M059J (cell line): ENCODE measurements around the gene CERS6. TPM values are rescaled to one million over a fixed set of nuclear protein-coding genes. Genes with fewer than 3 reads are reported as not detected.

Experiments
- DNase-seq: peaks from one replicate; pipeline ENCODE4 v3.0.0-alpha.2; 2012; ENCODE audit warnings: low read depth
- total RNA-seq: library from RNA; depleted of rRNA; stranded (reverse); fragments of >200 nt; shearing (Covaris generic); gene quantifications from 2 replicates; pipeline ENCODE4 v1.2.3, GENCODE V29; 2014

CERS6 gene
- total RNA-seq, 1 experiment from 2014 or later: 22.8 TPM

GRCh38 chr2:168601741-168602140 is 145.7 kb downstream of the CERS6 start:
- DNase-seq: no peak

GRCh38 chr2:168602379-168602778 is 146.3 kb downstream of the CERS6 start:
- DNase-seq: no peak

- no peak for DNase-seq
Observed at GRCh38 chr2:168602846-168603401, 146.9 kb downstream of the CERS6 start.

- no peak for DNase-seq
Observed at GRCh38 chr2:168603439-168603961, 147.4 kb downstream of the CERS6 start.

GRCh38 chr2:168604252-168604651 is 148.2 kb downstream of the CERS6 start:
- no peak for DNase-seq

GRCh38 chr2:168607992-168608391 is 151.9 kb downstream of the CERS6 start:
- no peak for DNase-seq

GRCh38 chr2:168608796-168609195 is 152.7 kb downstream of the CERS6 start:
- no peak for DNase-seq

- no peak for DNase-seq
Observed at GRCh38 chr2:168611091-168611490, 155.0 kb downstream of the CERS6 start.

- DNase-seq: no peak
Observed at GRCh38 chr2:168611896-168612650, 156.0 kb downstream of the CERS6 start.

GRCh38 chr2:168612719-168613118 is 156.6 kb downstream of the CERS6 start:
- no peak for DNase-seq

GRCh38 chr2:168613551-168613950 is 157.5 kb downstream of the CERS6 start:
- no peak for DNase-seq

- no peak for DNase-seq
Observed at GRCh38 chr2:168614172-168615018, 158.3 kb downstream of the CERS6 start.

GRCh38 chr2:168620554-168620953 is 164.5 kb downstream of the CERS6 start:
- DNase-seq: no peak

GRCh38 chr2:168622559-168622958 is 166.5 kb downstream of the CERS6 start:
- no peak for DNase-seq

GRCh38 chr2:168624028-168624427 is 168.0 kb downstream of the CERS6 start:
- DNase-seq: no peak

GRCh38 chr2:168626096-168626495 is 170.0 kb downstream of the CERS6 start:
- no peak for DNase-seq

GRCh38 chr2:168626647-168627046 is 170.6 kb downstream of the CERS6 start:
- DNase-seq: no peak

- no peak for DNase-seq
Observed at GRCh38 chr2:168632709-168633121, 176.6 kb downstream of the CERS6 start.

GRCh38 chr2:168633200-168633599 is 177.1 kb downstream of the CERS6 start:
- DNase-seq: no peak

- no peak for DNase-seq
Observed at GRCh38 chr2:168633895-168634294, 177.8 kb downstream of the CERS6 start.

GRCh38 chr2:168635065-168635577 is 179.0 kb downstream of the CERS6 start:
- no peak for DNase-seq

- DNase-seq: no peak
Observed at GRCh38 chr2:168639018-168639417, 182.9 kb downstream of the CERS6 start.
